Peyer's patch (tissue), 4 donors: ENCODE measurements around the gene NPM1.

ENCODE experiments used
- POLR2A ChIP-seq, 2 donors: fragments of 450-650 bp; IDR thresholded peaks; one replicate each; pipeline ENCODE4 v1.5.1; 2017; ENCODE audit warnings: antibody characterized with exemption in 2 of 2, mild to moderate bottlenecking in 2 of 2, moderate library complexity in 2 of 2
- TF ChIP-seq, protein P1 (sequence below), 6 experiments: fragments of 450-650 bp in 4 of 6; fragments of 200-600 bp in 2 of 6; sonication (generic) in 1 of 6; IDR thresholded peaks; one replicate each; pipeline ENCODE4 v1.5.1; 2017 to 2019; ENCODE audit warnings: antibody characterized with exemption in 6 of 6, mild to moderate bottlenecking in 3 of 6, moderate library complexity in 1 of 6

DNA sequence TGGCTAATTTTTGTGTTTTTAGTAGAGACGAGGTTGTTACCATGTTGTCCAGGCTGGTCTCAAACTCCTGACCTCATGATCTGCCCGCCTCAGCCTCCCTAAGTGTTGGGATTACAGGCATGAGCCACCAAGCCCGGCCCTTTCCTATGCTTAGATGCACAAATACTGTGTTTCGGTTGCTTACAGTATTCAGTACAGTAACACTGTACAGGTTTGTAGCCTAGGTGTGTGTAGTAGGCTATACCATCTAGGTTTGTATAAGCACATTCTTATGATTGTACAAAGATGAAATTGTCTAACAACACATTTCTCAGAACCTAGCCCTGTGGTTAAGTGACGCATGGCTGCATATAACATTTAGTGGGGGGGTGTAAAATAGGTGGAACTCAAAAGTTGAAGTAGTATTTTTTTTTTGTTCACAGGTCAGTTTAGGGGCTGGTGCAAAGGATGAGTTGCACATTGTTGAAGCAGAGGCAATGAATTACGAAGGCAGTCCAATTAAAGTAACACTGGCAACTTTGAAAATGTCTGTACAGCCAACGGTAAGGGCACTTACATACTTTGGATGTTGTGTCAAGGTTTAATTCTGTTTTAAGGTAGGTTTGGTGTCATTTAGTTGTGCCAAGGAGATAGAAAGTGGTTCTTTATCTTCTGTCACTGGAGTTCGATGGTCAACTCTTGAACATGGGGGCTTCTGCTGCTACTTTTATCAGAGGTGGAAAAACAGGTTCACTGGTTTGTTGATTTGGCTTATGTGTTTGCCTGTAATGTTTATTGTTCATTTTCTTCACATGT lies 3.4 kb downstream of the NPM1 start:
- TF ChIP-seq, protein P1, sequence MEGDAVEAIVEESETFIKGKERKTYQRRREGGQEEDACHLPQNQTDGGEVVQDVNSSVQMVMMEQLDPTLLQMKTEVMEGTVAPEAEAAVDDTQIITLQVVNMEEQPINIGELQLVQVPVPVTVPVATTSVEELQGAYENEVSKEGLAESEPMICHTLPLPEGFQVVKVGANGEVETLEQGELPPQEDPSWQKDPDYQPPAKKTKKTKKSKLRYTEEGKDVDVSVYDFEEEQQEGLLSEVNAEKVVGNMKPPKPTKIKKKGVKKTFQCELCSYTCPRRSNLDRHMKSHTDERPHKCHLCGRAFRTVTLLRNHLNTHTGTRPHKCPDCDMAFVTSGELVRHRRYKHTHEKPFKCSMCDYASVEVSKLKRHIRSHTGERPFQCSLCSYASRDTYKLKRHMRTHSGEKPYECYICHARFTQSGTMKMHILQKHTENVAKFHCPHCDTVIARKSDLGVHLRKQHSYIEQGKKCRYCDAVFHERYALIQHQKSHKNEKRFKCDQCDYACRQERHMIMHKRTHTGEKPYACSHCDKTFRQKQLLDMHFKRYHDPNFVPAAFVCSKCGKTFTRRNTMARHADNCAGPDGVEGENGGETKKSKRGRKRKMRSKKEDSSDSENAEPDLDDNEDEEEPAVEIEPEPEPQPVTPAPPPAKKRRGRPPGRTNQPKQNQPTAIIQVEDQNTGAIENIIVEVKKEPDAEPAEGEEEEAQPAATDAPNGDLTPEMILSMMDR (IDR thresholded peaks at IDR 0.05): no peak
- no peak for TF ChIP-seq POLR2A (IDR thresholded peaks at IDR 0.05)
